H1 (cell line): ENCODE data around the gene PLSCR1. TPM values are rescaled to one million over a fixed set of nuclear protein-coding genes. Genes with fewer than 3 reads are reported as not detected.

Source experiments
- CTCF ChIA-PET: fragments of 300-600 bp; sonication (Branson Sonifier 250); formaldehyde crosslinking; loops from one replicate; lab custom pipeline; 2021; ENCODE audit not compliant: partially characterized antibody; lab: Charles Lee
- POLR2A ChIA-PET: fragments of 300-600 bp; sonication (Branson Sonifier 250); formaldehyde crosslinking; loops from one replicate; lab custom pipeline; 2021; ENCODE audit warnings: inconsistent platforms; ENCODE audit not compliant: partially characterized antibody; lab: Charles Lee
- DNase-seq, 2 experiments: peaks; one replicate each; pipeline versions ENCODE4 v3.0.0 to v3.0.0-alpha.2; 2010 to 2022; ENCODE audit warnings: low spot score in 2 of 2, low read depth in 1 of 2, mixed read lengths in 1 of 2
- FAIRE-seq: peaks from 2 replicates; lab custom pipeline; 2011; peaks lifted over from hg19 to GRCh38; lab: Jason Lieb, UNC
- H2AFZ ChIP-seq: 2 replicates; pipeline ENCODE4 v1.8.1; 2012; ENCODE audit warnings: low read length, inconsistent platforms
- H2AK5ac ChIP-seq: 2 replicates; pipeline ENCODE4 v1.6.1; 2013; ENCODE audit warnings: low read depth, low read length
- H2BK120ac ChIP-seq: replicated peaks from 2 replicates; pipeline ENCODE3; 2013; ENCODE audit warnings: low read depth, low read length, inconsistent platforms
- H2BK12ac ChIP-seq: 2 replicates; pipeline ENCODE4 v1.6.1; 2013; ENCODE audit warnings: low read depth, low read length
- H2BK15ac ChIP-seq: 2 replicates; pipeline ENCODE4 v1.6.1; 2013; ENCODE audit warnings: low read length
- H2BK20ac ChIP-seq: 2 replicates; pipeline ENCODE4 v1.6.1; 2013; ENCODE audit warnings: low read length
- H2BK5ac ChIP-seq: 2 replicates; pipeline ENCODE4 v1.6.1; 2013; ENCODE audit warnings: low read depth, low read length
- H3K14ac ChIP-seq: 2 replicates; pipeline ENCODE4 v1.6.1; 2013; ENCODE audit warnings: inconsistent platforms; ENCODE audit not compliant: insufficient read length
- H3K18ac ChIP-seq: 2 replicates; pipeline ENCODE4 v1.6.1; 2013; ENCODE audit warnings: low read length; ENCODE audit errors: extremely low read depth
- H3K23ac ChIP-seq: 2 replicates; pipeline ENCODE4 v1.6.1; 2013; ENCODE audit warnings: inconsistent platforms; ENCODE audit not compliant: insufficient read length
- H3K23me2 ChIP-seq: 2 replicates; pipeline ENCODE4 v1.6.1; 2013; ENCODE audit warnings: low read depth, low read length
- H3K27ac ChIP-seq: 2 replicates; pipeline ENCODE4 v1.6.1; 2011; ENCODE audit warnings: low read depth, low read length, inconsistent platforms
- H3K27me3 ChIP-seq, 4 experiments: replicated peaks in 1 of 4; 1 replicate in 1 of 4; 2 replicates in 3 of 4; pipeline versions ENCODE4 v1.6.1 to v1.8.1; 2011 to 2013; ENCODE audit warnings: low read length in 3 of 4, mild to moderate bottlenecking in 3 of 4, inconsistent platforms in 2 of 4, mixed read lengths in 2 of 4, moderate library complexity in 1 of 4; ENCODE audit not compliant: control insufficient read depth in 3 of 4, insufficient read depth in 3 of 4; ENCODE audit errors: extremely low read depth in 1 of 4
- H3K36me3 ChIP-seq, 4 experiments: 2 replicates each; pipeline versions ENCODE4 v1.6.1 to v1.8.1; 2011 to 2013; ENCODE audit warnings: mild to moderate bottlenecking in 4 of 4, low read length in 3 of 4, moderate library complexity in 2 of 4, control low read depth in 1 of 4, inconsistent platforms in 1 of 4; ENCODE audit not compliant: insufficient read depth in 4 of 4, control insufficient read depth in 2 of 4
- H3K4ac ChIP-seq: replicated peaks from 2 replicates; pipeline ENCODE3; 2013; ENCODE audit warnings: low read length, low read depth, mixed read lengths, inconsistent platforms; ENCODE audit not compliant: insufficient read length
- H3K4me1 ChIP-seq, 4 experiments: replicated peaks in 1 of 4; 1 replicate in 1 of 4; 2 replicates in 3 of 4; pipeline versions ENCODE4 v1.6.1 to v1.8.1; 2011 to 2013; ENCODE audit warnings: low read length in 3 of 4, inconsistent platforms in 2 of 4, mixed read lengths in 1 of 4; ENCODE audit not compliant: insufficient read depth in 4 of 4, control insufficient read depth in 3 of 4
- H3K4me2 ChIP-seq, 2 experiments: 2 replicates each; pipeline versions ENCODE4 v1.6.1 to v1.8.1; 2011 to 2013; ENCODE audit warnings: low read depth in 2 of 2, low read length in 2 of 2, control low read depth in 1 of 2, inconsistent platforms in 1 of 2, mild to moderate bottlenecking in 1 of 2; ENCODE audit not compliant: insufficient read depth in 1 of 2
- H3K4me3 ChIP-seq, 4 experiments: fragments of 200-600, 300-600 bp in 1 of 4; sonication (generic), shearing (Covaris generic), sonication (Bioruptor Twin) in 1 of 4; 2 replicates each; pipeline versions ENCODE4 v1.5.1 to v1.8.1; 2011 to 2016; ENCODE audit warnings: low read length in 4 of 4, low read depth in 3 of 4, control low read depth in 2 of 4, inconsistent platforms in 2 of 4, mild to moderate bottlenecking in 2 of 4, mixed read lengths in 1 of 4, moderate library complexity in 1 of 4; ENCODE audit not compliant: insufficient read depth in 2 of 4; ENCODE audit errors: extremely low read depth in 1 of 4
- H3K56ac ChIP-seq: replicated peaks from 2 replicates; pipeline ENCODE3; 2013; ENCODE audit warnings: low read depth, mild to moderate bottlenecking, mixed read lengths, low read length, inconsistent platforms; ENCODE audit not compliant: insufficient read length
- H3K79me1 ChIP-seq: 2 replicates; pipeline ENCODE4 v1.6.1; 2013; ENCODE audit warnings: low read depth, low read length, control low read depth
- H3K79me2 ChIP-seq, 2 experiments: 2 replicates each; pipeline versions ENCODE4 v1.6.1 to v1.8.1; 2012 to 2013; ENCODE audit warnings: low read length in 2 of 2, mild to moderate bottlenecking in 2 of 2, inconsistent platforms in 1 of 2; ENCODE audit not compliant: insufficient read depth in 2 of 2, control insufficient read depth in 1 of 2
- H3K9ac ChIP-seq, 4 experiments: replicated peaks in 1 of 4; 1 replicate in 1 of 4; 2 replicates in 3 of 4; pipeline versions ENCODE4 v1.6.1 to v1.8.1; 2011 to 2013; ENCODE audit warnings: low read depth in 3 of 4, low read length in 3 of 4, control low read depth in 2 of 4, mild to moderate bottlenecking in 2 of 4, moderate library complexity in 2 of 4, inconsistent platforms in 1 of 4; ENCODE audit errors: extremely low read depth in 1 of 4
- H3K9me3 ChIP-seq, 2 experiments: 2 replicates each; pipeline versions ENCODE4 v1.6.1 to v1.8.1; 2012 to 2013; ENCODE audit warnings: mild to moderate bottlenecking in 2 of 2, moderate library complexity in 2 of 2, control low read depth in 1 of 2, inconsistent platforms in 1 of 2, low read depth in 1 of 2, low read length in 1 of 2, mixed read lengths in 1 of 2; ENCODE audit not compliant: insufficient read depth in 2 of 2
- H4K20me1 ChIP-seq, 2 experiments: replicated peaks in 1 of 2; 2 replicates each; pipeline versions ENCODE3 to v1.8.1; 2011 to 2013; ENCODE audit warnings: inconsistent platforms in 2 of 2, low read length in 2 of 2, mild to moderate bottlenecking in 1 of 2; ENCODE audit not compliant: insufficient read depth in 2 of 2, control insufficient read depth in 1 of 2
- H4K5ac ChIP-seq: 2 replicates; pipeline ENCODE4 v1.6.1; 2013; ENCODE audit warnings: low read length, low read depth, mixed read lengths, inconsistent platforms; ENCODE audit not compliant: insufficient read length
- H4K8ac ChIP-seq: 2 replicates; pipeline ENCODE4 v1.8.0; 2013; ENCODE audit warnings: mild to moderate bottlenecking, moderate library complexity, low read length, inconsistent platforms; ENCODE audit not compliant: insufficient read depth; ENCODE audit errors: extremely low read depth
- H4K91ac ChIP-seq: replicated peaks from 2 replicates; pipeline ENCODE3; 2013; ENCODE audit warnings: low read length, mixed read lengths, inconsistent platforms; ENCODE audit not compliant: insufficient read length
- CBX5 ChIP-seq: fragments of 300-800, 300-1000 bp; sonication (generic); IDR thresholded peaks from 2 replicates; pipeline ENCODE4 v1.7.1; 2016; ENCODE audit warnings: antibody characterized with exemption, low read length, low read depth
- NRF1 ChIP-seq: IDR thresholded peaks from 2 replicates; pipeline ENCODE4 v1.6.1; 2011; ENCODE audit warnings: mild to moderate bottlenecking, low read depth, low read length, improper control_type of control experiment
- WGBS, 2 experiments: shearing (Covaris generic) in 1 of 2; methylation state at CpG; one replicate each; pipeline versions ENCODE4 v1.1.6 to v1.1.7; 2013 to 2015; ENCODE audit warnings: low lambda C conversion rate in 2 of 2, mixed read lengths in 2 of 2, inconsistent platforms in 1 of 2, low coverage in 1 of 2, missing lambda C conversion rate in 1 of 2; ENCODE audit not compliant: insufficient replicate concordance in 2 of 2, insufficient coverage in 1 of 2, insufficient read length in 1 of 2; ENCODE audit errors: extremely low coverage in 1 of 2, missing lambda C conversion rate in 1 of 2; 5-methylcytosine and 5-hydroxymethylcytosine counted together
- polyA plus RNA-seq, 7 experiments: library from polyadenylated mRNA; depleted of rRNA in 3 of 7; stranded (reverse) in 5 of 7; unstranded in 2 of 7; fragments of >200 nt in 5 of 7; fragments of 200-250 nt in 2 of 7; gene quantifications; 1 replicate in 5 of 7; 2 replicates in 1 of 7; 4 replicates in 1 of 7; pipeline versions ENCODE4 v1.2.1 to v1.2.3, GENCODE V29; 2011 to 2013; ENCODE audit warnings: missing spikeins in 2 of 7, mixed read lengths in 2 of 7
- total RNA-seq: library from RNA; stranded (reverse); fragmentation: NEBNext Ultra II Directional; extraction: Animal tissue kit (Norgen Biotek cat#: 25700); gene quantifications from 2 replicates; pipeline ENCODE4 v1.2.1, GENCODE V29; 2021

PLSCR1 gene
- total and polyA plus RNA-seq, 2 of the 8 experiments (the other 6 are each of a cell fraction or from before 2014, with no cell fraction given): 32.2 to 48.5 TPM

DNA sequence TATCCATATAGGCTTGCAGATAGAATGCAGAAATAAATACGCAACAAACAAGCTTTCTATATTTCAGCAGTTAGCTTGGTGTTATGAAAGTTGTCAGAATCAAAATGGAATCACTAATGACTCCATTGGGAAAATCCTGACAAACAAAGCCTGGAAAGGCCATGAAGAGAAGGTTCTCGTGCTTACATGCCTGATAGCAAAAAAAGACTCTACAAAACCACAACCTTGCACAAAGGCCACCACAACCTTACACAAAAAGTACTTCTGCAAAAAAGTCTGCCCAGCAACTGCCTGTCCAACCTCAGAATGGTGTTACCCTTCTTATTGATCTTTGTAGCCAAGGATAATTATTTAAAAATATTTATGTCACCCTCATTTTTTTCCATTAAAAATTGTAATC lies 14.4 kb upstream of the PLSCR1 start:
- H2AK5ac ChIP-seq: no peak overlapping the region
- no peak overlapping the region for H2BK20ac ChIP-seq
- no peak overlapping the region for H4K91ac ChIP-seq
- no peak overlapping the region for H4K5ac ChIP-seq
- H2BK120ac ChIP-seq: no peak overlapping the region
- peaks cover 0 to 3% (median 0%) of the 10 kb centered on the region in 4 experiments; a peak in 1 of 7 replicates for H3K4me1 ChIP-seq
- no peaks in the 10 kb centered on the region for H3K36me3 ChIP-seq
- H3K79me1 ChIP-seq: no peaks in the 10 kb centered on the region
- 94% methylated on average over 2 of the region's 2 CpGs; no CpG with 5 or more reads in 1 of the 2 experiments for WGBS, 2 experiments
- H3K4me3 ChIP-seq: no peak overlapping the region
- no peak overlapping the region for H3K9ac ChIP-seq
- TF ChIP-seq CBX5 (no peak), NRF1 (no peak)
- H3K27me3 ChIP-seq: no peaks in the 10 kb centered on the region
- no peak overlapping the region for H3K4ac ChIP-seq
- no peak overlapping the region for H3K23ac ChIP-seq
- no peak overlapping the region for H4K8ac ChIP-seq
- no peak overlapping the region for H3K4me2 ChIP-seq
- no peaks in the 10 kb centered on the region for H3K23me2 ChIP-seq
- H3K18ac ChIP-seq: no peak overlapping the region
- DNase-seq (no peak), FAIRE-seq (no peak)
- no peak overlapping the region for H2BK5ac ChIP-seq
- no peak overlapping the region for H2AFZ ChIP-seq
- no peak overlapping the region for H3K14ac ChIP-seq
- H3K9me3 ChIP-seq: peaks cover 0 to 7% of the 10 kb centered on the region in 2 experiments; a peak in 1 of 4 replicates
- H3K27ac ChIP-seq: no peak overlapping the region
- H3K79me2 ChIP-seq: no peaks in the 10 kb centered on the region
- H4K20me1 ChIP-seq: no peaks in the 10 kb centered on the region
- H3K56ac ChIP-seq: no peak overlapping the region
- H2BK15ac ChIP-seq: no peak overlapping the region
- ChIA-PET CTCF (interaction anchor here (1.2 kb wide), 1 partner anchor 96 kb away, joined by 3 read pairs; no protein-coding TSS in a partner anchor), POLR2A (no interaction called here)
- H2BK12ac ChIP-seq: no peak overlapping the region
